Measurements from ENCODE around the gene POMT2.

Gene POMT2

DNA sequence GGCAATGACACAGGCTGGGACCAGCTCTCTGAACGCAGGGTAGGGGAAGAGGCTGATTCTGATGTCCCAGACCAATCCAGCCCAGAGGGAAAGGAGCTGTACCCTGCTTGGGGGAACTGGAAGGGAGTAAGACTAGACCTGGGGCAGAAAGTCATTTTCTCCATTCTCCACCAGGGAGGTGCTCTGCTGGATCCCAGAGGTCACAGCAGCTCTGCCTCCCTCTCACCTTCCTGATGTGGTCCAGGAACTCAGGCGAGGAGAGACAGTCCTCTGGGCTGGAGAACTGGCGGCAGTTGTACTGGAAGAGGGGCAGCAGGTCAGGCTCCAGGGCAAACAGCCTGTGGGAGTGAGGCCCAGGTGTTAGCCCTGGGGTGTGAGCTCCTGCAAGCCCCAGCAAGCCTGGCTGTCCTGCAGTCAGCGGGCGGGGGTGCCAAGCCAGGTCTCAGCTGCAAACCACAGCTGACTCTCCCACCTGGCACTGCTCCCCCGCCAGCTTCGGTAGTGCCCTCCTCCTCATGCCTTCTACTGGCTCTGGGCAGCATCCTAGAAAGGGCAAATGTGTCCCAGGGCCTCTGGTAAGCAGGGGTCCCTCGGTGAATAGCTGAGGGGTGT is 51.6 kb downstream of the POMT2 start:
- DNase-seq: no peak

DNA sequence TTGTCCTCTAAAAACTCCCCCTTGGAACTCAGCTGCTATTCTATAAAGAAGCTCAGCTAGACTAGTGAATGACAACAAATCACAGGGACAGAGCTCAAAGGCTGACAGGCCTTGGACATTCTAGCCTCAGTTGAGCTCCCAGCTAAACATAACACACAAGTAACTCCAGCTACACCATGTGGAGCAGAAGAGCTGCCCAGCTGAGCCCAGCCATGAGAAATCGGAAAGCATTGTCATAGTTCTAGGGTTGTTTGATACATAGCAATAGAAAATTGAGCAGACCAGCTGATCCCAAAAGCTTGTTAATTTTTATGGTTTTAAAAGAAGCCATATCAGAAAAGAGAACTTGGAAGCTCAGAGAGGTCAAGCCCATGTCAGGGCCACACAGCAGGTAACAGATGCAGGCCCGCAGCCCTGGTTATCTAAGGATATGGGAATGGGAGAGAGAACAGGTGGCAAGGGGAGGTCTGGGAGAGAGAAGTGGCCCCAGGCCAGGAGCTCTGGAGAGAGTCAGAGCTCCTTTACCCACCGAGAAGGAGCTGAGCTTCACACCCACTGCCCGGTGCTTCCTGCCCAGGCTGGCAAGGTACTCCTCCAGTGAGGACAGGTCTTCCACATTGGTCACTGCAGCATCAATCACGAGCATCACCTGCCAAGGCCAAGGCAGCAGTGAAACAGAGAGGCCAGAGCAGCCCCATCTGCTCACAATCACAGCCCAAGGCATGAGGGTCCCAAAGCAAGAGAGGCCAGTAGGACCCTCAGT is 52.6 kb downstream of the POMT2 start:
- no peak for DNase-seq

DNA sequence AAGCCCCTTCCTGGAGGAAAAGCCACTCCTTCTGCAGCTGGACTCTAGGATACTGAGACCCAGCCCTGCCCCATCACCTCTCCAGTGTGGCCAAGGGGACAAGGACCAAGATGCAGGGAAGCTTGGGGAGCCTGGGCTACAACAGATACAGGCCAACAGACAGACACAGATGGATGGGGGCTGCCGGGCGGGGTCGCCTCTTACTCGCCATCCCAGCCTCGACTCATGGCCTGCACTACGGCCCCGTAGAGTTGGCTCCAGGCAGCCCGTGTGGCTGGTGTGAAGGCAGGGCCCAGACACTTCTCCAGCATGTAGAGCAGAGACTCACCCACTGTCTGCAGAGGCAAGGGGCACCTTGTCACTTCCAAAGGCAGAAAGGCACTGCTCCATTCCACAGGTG is 54.3 kb downstream of the POMT2 start:
- DNase-seq: no peak

- peak in 4 of 56 donors; percentile 2 to 8 (median 8) for DNase-seq
Measured at GRCh38 chr14:77265561-77266335, 54.9 kb downstream of the POMT2 start.

GRCh38 chr14:77265187-77265515 is 55.5 kb downstream of the POMT2 start:
- no peak for DNase-seq

DNA sequence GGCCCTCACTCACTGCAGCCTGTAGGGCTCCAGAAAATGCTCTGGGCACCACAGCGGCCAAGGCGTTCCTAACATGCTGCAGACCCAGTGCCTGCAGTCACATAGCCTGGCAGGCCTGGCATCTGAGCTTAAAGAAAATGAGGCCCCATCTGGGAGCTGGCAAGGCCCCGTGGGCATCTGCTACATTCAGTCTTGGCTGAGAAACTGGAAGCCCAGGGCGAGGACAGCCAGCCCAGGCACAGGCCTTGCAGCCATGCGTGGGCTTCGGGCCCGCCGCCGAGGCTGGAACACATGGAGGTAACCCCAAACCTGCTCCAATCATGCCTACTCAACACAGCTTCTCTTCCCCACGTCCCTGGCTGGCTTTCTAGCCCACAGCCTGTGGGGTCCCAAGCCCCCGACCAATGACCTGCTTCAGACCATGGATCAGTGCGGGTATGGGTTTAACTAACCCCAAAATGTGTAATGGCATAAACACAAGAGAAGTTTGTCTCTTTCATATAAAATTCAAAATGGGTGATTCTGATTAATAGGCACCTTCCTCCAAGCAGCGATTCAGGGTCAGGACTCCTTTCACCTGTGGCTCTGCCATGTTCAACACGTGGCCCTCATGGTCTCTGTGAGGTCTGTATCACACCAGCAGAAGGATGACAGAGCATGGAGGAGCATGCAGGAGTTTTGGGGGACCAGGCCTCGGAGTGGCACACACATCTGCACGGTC is 56.1 kb downstream of the POMT2 start:
- no peak for DNase-seq

GRCh38 chr14:77260631-77261030 is 60.1 kb downstream of the POMT2 start:
- peak in 18 of 56 donors; percentile 5 to 46 (median 15) for DNase-seq

GRCh38 chr14:77260199-77260598 is 60.5 kb downstream of the POMT2 start:
- DNase-seq: no peak

DNA sequence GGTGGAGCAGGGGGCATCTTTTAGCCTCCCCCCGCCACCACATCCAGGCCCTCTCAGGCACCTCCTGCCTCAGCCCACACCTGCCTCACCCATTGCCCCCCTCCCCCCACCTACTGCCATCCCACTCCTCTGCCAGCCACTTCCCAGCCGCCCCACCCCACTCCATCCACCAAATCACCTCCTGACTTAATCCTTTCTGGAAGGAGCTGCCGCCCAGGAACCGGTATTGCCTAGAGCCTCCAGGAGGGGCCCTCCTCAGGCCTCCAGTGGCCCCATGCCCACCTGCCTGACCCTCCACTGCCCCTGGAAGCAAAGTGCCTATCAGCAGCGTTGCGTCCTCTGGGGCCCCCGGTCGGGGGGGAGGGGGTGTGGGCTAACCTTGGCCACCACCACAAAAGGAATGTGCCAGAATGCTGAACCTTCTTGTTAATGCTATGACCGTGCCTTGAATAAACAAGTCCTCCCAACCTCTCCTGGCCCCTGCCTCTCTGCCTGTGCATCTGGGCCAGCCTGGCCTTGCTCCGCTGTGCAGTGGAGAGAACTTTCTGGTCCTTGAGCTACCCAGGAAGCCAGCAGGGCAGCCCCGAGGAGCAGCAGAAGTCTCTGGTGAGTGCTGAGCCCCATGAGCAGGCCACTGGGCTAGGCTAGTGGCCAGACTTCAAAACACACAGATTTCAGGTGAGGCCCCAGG is 61.5 kb downstream of the POMT2 start:
- no peak for DNase-seq

GRCh38 chr14:77258566-77258965 is 62.1 kb downstream of the POMT2 start:
- no peak for DNase-seq

GRCh38 chr14:77257700-77258099 is 63.0 kb downstream of the POMT2 start:
- DNase-seq: no peak

DNA sequence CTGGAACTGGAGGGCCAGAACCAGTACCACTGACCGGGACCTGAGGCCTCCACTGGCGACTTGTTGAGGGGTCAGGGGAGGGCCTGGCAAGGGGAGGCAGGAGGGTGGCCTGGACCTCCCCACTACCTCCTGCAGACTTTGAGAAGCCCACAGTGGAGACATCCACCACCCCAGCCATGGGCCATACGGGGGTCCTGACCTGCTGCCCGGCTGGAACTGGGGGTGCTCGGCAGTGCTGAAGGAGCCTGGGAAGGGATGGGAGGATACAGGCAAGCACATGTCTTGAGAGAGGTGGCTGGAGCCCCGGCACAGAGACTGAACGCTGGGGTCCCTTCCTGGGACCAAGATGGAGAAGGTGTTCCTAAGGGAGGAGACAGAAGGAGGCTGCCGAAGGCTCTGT is 64.0 kb downstream of the POMT2 start:
- DNase-seq: no peak

- no peak for DNase-seq
Measured at GRCh38 chr14:77253333-77254190, 67.1 kb downstream of the POMT2 start.

DNA sequence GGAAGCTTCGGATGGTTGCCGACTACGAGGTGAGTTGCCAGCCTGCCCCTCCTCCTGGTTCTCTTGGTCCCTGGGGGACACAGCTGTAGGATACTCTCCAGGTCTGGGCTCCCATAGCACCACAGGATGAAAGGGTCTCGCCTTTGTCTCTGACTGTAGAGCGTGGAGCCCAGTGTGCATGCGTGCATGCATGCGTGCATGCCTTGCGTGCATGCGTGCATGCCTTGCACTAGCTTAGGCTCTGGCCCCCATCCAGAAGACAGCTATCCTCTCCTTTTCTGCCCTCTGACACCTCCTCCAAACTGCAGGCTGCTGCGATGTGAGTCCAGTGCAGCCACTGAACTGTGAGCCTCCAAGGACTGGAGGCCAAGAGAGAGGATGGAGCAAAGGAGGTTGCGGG is 68.8 kb downstream of the POMT2 start:
- DNase-seq: no peak

DNA sequence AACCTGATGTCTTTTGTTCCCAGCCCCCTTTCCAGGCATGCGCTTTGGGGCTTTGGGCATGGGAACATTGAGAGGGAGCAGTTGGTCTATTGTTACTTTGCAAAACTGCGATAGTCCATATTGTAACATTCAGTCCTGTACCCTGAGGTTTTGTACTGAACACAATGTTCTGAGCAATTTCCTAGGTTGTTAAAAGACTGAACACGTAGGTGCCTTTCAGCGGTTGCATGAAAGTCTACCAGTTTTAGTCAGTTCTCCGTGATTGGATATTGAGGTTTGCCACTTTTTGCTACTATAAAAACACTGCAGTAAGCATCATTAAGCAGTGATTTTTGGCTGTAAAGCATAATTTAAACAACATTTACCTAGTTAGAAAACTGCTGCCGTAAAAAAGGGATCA is 69.8 kb downstream of the POMT2 start:
- DNase-seq: no peak

- DNase-seq: no peak
Measured at GRCh38 chr14:77249286-77249685, 71.4 kb downstream of the POMT2 start.

DNA sequence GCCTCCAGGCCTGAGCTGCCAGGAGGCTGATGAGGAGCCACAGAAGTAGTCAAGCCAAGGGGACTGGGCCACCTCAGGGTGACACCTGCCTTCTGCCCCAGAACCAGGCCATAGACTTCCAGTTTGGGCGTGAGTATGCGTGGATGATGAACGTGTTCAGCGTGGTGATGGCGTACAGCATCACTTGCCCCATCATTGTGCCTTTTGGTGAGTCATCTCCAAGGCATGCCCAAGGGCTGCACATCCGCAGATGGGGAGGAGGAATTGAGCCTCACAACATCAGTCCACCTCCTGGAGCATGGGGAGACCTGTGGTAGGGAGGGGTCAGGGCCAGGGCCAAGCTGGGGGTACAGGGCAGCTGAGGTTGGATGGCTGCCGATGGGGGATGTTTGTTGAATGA is 72.0 kb downstream of the POMT2 start:
- no peak for DNase-seq

GRCh38 chr14:77246784-77247183 is 73.9 kb downstream of the POMT2 start:
- DNase-seq: no peak

DNA sequence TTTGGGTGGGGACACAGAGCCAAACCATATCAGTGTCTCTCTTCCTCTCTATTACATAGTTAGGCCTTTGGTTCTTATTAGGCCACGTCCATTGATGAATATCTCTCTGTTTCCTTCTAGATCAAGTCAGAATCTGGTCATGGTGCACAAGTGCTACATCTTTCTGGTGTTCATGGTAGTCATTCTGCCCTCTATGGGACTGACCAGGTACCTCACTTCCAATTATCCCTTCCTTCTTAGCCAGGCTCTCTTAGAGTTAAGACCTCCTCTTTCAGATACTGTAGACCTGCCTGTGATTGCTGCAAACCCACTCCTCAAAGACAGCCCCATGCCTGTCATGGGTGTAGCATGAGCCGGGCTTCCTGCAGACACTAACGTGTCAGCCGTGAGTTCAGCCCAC is 74.9 kb downstream of the POMT2 start:
- DNase-seq: no peak

DNA sequence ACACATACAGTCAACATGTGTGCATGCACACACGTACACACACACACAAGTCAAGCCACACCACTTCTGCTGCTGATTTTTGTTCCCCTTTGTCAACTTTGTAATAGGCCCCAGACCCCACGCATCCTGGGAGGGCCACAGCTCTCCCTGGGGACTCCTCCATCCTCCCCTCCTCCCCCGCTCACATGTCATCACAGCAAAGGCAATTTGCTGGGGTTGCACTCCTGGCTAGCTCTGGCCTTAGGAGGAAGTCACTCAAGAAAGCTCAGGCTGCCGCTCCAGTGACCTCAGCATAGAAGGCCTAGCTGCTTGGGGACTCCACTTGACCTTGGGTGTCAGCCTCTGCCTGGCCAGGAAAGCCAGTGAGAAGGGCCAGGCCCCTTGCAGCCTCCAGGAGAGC is 76.8 kb downstream of the POMT2 start:
- DNase-seq: no peak
